ENCODE data around the gene ICA1. TPM values are rescaled to one million over a fixed set of nuclear protein-coding genes. Genes with fewer than 3 reads are reported as not detected.

The ICA1 gene
- total RNA-seq, 5 donors from 2014 or later (not counting 1 experiment from before 2014, with no cell fraction given): 0.82 to 2.4 (median 1.1) TPM

Other genes with a start within 250 kb of the ICA1 start
- gene NXPH1, start 171.4 kb upstream of the ICA1 start, total RNA-seq: not detected